H1 (cell line): ENCODE results near the gene NMRAL1. TPM values are rescaled to one million over a fixed set of nuclear protein-coding genes. Genes with fewer than 3 reads are reported as not detected.

ENCODE experiments used
- KDM1A ChIP-seq: fragments of 200-600, 300-600 bp; sonication (generic); IDR thresholded peaks from 2 replicates; pipeline ENCODE4 v1.7.1; 2016; ENCODE audit warnings: mild to moderate bottlenecking, low read length, borderline replicate concordance
- RAD21 ChIP-seq, 2 experiments: IDR thresholded peaks in 1 of 2; conservative IDR thresholded peaks in 1 of 2; 2 replicates each; pipeline ENCODE4 v1.6.1; 2011; ENCODE audit warnings: low read depth in 2 of 2, low read length in 2 of 2, improper control_type of control experiment in 1 of 2, inconsistent platforms in 1 of 2, mild to moderate bottlenecking in 1 of 2, moderate library complexity in 1 of 2
- SIN3A ChIP-seq, 2 experiments: IDR thresholded peaks in 1 of 2; conservative IDR thresholded peaks in 1 of 2; 2 replicates each; pipeline ENCODE4 v1.6.1; 2011 to 2012; ENCODE audit warnings: low read length in 2 of 2, improper control_type of control experiment in 1 of 2, low read depth in 1 of 2, mild to moderate bottlenecking in 1 of 2
- polyA plus RNA-seq, 7 experiments: library from polyadenylated mRNA; depleted of rRNA in 3 of 7; stranded (reverse) in 5 of 7; unstranded in 2 of 7; fragments of >200 nt in 5 of 7; fragments of 200-250 nt in 2 of 7; gene quantifications; 1 replicate in 5 of 7; 2 replicates in 1 of 7; 4 replicates in 1 of 7; pipeline versions ENCODE4 v1.2.1 to v1.2.3, GENCODE V29; 2011 to 2013; ENCODE audit warnings: missing spikeins in 2 of 7, mixed read lengths in 2 of 7
- total RNA-seq: library from RNA; stranded (reverse); fragmentation: NEBNext Ultra II Directional; extraction: Animal tissue kit (Norgen Biotek cat#: 25700); gene quantifications from 2 replicates; pipeline ENCODE4 v1.2.1, GENCODE V29; 2021

The NMRAL1 gene
- total and polyA plus RNA-seq, 2 of the 8 experiments (the other 6 are each of a cell fraction or from before 2014, with no cell fraction given): 66.8 to 143 TPM

- TF ChIP-seq SIN3A (conservative IDR thresholded peaks at IDR 0.05 in 1 of 2, IDR thresholded peaks at IDR 0.05 in 1 of 2; ENCODE audit: low read depth in 1 of 2, low read length in 2 of 2): peak in 1 of 2 experiments; percentile 67; a peak in 2 of 4 replicates
- no peak for TF ChIP-seq KDM1A
- TF ChIP-seq RAD21 (IDR thresholded peaks at IDR 0.05 in 1 of 2, conservative IDR thresholded peaks at IDR 0.05 in 1 of 2; ENCODE audit: low read depth in 2 of 2, low read length in 2 of 2): peak; percentile 84
- TF ChIP-seq, all 59 proteins: peak for 7
These were observed 37.1 kb upstream of the NMRAL1 start (continued) for GRCh38 chr16:4511441-4512082.
